Measurements from ENCODE around the gene ZC3H12A. TPM values are rescaled to one million over a fixed set of nuclear protein-coding genes. Genes with fewer than 3 reads are reported as not detected.
A peak's percentile ranks its signal among the peaks of the same experiment; 100 is the strongest.
"Not testable (repeated sequence)": the region's sequence is repeated elsewhere in the genome, so short reads cannot be mapped to it uniquely, and the experiment has no call there.

The ZC3H12A gene
- total RNA-seq, 2 donors from 2014 or later = 33.5 to 46.1 TPM

DNA sequence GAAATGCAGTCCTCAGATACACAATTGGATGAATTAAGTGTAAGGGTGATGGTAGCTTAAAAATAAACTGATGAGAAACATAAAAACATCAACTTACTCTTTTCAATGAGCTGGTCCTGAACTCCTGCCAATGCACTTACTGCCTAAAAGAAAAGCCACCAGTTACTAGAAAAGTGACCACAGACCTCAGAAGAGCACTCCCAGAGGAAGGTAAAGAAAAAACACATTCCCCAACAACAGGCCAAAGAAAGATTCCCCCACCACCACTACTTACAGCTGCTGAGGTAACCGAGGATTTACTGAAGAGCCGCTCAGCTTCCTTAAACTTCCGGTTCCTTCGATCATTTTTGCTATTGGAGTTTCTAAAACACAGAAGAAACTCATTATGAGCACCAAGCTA is 34.8 kb downstream of the ZC3H12A start:
- Mint-ChIP-seq H3K27ac (peak overlapping the region; percentile 85), H3K4me3 (peak overlapping the region; percentile 20 to 30), H3K4me1 (ENCODE audit: low read depth) (peaks cover 62% of the 10 kb centered on the region), H3K9me3 (no peaks in the 10 kb centered on the region), H3K36me3 (ENCODE audit: insufficient read depth in 2 of 2) (peaks cover 18 to 50% of the 10 kb centered on the region in 2 donors), H3K27me3 (ENCODE audit: low read depth) (no peaks in the 10 kb centered on the region)
- DNase-seq (no peak), ATAC-seq (replicated peaks in 1 of 2) (no peak)

DNA sequence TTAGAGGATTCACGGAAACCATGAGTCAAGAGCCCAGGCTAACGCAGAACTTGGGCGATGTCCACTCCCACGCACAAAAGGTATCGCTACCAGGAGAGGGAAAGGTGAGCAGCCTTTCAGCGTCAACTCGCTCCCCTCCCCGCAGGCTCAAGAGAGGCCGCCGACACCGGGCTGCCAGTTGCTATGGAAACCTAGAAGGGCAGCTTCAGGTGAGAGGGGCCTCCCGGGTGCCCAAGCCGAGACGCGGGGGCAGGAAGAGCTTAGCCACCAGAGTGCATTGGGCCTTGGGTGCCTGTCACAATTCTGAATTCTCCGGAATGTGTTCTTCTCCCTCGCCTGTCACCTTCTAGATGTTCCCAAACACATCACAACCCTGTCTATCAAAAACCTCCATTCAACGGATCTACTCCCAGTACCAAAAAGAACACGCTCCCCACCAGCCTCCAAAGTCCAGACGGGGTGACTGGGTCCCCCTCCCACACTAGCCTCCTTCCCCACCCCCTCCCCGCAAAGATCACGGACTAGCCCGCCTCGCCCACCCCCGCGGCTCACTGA is 39.5 kb downstream of the ZC3H12A start:
- Mint-ChIP-seq H3K4me1 (ENCODE audit: low read depth) (peaks cover 52% of the 10 kb centered on the region), H3K36me3 (ENCODE audit: insufficient read depth in 2 of 2) (peaks cover 7 to 24% of the 10 kb centered on the region in 2 donors), H3K27ac (peak overlapping the region; percentile 96), H3K4me3 (peak overlapping the region; percentile 97), H3K9me3 (no peaks in the 10 kb centered on the region), H3K27me3 (ENCODE audit: low read depth) (no peaks in the 10 kb centered on the region)
- peak; percentile 64 to 75 for DNase-seq
- peak; percentile 58 to 63 for ATAC-seq (replicated peaks in 1 of 2)

DNA sequence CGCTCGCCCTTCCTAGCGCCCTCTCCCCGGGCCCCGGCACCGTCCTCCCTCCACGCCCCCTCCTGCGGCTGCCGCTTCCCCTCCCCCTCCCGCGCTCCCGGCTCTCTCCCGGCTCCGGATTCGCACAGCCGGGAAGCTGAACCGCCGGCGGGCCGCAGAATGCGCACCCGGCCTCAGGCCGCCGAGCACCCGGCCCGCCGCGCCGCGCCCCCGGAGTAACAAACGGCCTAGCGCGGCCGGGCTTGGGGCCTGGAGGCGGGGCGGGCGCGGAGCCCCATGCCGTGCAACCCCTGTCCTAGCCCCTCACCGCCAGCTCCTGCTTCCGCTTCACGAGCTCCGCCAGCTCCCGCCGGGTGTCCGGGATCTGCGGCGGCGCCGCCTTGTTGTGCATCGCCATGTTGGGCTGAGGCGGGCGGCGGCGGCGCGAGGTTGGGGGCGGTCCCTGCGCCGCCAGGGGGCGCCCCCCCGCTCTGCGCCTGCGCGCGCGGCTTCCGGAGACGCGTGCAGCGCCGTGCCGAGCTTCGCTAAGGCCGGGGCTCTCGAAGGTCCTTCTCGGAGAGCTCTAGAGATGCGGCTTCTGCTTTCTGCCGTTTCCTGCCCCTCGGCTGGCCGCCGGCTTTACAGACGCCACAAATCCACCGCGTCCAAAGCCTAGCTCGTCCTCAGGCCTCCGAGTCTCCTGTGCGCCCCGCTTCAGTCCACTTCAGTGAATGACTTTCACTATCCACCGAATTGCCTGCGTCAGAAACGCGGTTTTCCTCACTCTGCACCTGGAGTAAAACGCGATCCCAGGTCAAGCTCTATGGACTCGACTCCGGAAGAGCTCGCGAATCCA is 40.2 kb downstream of the ZC3H12A start, which contains the start of gene MEAF6:
Gene MEAF6 (minus strand): TSS at position 417 of the 835 bp plus-strand sequence. CDS start 20 bp downstream, at position 397.
- Mint-ChIP-seq H3K27me3 (ENCODE audit: low read depth) (no peaks in the 10 kb centered on the region), H3K4me1 (ENCODE audit: low read depth) (peaks cover 52% of the 10 kb centered on the region), H3K36me3 (ENCODE audit: insufficient read depth in 2 of 2) (peaks cover 7 to 20% of the 10 kb centered on the region in 2 donors), H3K9me3 (no peaks in the 10 kb centered on the region), H3K4me3 (peak within 1 kb of the TSS; percentile 97), H3K27ac (peak within 1 kb of the TSS; percentile 96)
- DNase-seq = peak; percentile 87 to 91
- peak; percentile 91 to 93 for ATAC-seq (replicated peaks in 1 of 2)

DNA sequence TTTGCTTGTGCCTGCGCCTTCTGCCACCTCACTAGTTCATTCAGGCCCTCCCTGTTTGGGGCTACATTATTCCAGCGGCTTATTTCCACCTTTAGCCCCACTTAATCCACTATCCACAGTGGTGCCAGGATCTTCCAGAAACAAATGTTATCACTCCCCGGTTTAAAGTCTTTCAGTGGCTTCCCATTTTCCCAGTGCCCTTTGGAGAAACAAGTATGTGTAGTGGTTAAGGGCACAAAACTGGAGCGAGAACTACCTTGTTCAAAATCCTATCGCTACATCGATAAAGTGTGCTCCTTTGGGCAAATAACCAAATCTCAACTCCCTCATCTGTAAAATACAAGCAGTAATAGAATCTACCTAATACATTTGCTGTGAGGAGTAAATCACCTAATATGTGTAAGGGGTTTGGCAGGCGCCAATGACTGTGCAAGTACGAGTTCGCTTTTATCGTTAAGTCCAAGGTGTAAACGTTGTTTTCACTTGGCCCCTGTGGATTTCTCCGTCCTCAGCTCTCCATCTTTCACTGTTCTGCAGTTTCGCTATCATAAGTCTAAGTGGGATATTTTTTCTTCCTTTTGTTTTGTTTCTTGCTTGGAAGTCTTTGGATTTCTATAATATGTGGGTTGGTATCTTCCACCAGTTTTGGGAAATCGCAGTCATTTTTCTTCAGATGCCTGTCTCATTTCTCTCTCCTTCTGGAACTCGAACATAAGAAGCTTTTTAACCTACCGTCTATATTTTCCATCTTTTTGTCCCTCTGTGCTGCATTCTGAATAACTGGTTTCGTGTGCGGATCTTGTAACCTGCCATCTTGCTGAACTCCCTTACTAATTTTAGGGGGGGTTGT is 41.0 kb downstream of the ZC3H12A start:
- DNase-seq = no peak
- H3K27ac Mint-ChIP-seq = peak overlapping the region; percentile 96
- ATAC-seq (replicated peaks in 1 of 2) = no peak
- peaks cover 7 to 20% of the 10 kb centered on the region in 2 donors for H3K36me3 Mint-ChIP-seq (ENCODE audit: insufficient read depth in 2 of 2)
- H3K27me3 Mint-ChIP-seq (ENCODE audit: low read depth) = no peaks in the 10 kb centered on the region
- peaks cover 59% of the 10 kb centered on the region for H3K4me1 Mint-ChIP-seq (ENCODE audit: low read depth)
- peak overlapping the region; percentile 95 to 97 for H3K4me3 Mint-ChIP-seq
- no peaks in the 10 kb centered on the region for H3K9me3 Mint-ChIP-seq

DNA sequence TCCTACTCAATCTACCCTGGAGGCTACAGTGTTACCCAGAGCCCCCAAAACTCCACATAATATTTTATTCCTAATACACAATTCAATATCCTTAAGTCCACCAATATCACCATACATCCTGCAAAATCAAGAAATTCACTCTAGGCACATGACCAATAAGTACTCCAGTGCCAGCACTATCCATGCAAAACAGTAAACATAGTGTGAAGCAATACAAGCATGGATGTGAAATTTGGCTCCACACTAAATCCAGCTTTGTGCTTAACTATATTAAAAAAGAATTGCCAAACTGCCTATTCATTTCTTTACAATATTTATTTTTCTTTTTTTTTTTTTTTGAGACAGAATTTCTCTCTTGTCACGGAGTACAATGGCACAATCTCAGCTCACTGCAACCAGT is 43.2 kb downstream of the ZC3H12A start:
- Mint-ChIP-seq H3K27ac (no peak overlapping the region), H3K4me3 (no peak overlapping the region), H3K36me3 (ENCODE audit: insufficient read depth in 2 of 2) (peaks cover 5 to 12% of the 10 kb centered on the region in 2 donors), H3K27me3 (ENCODE audit: low read depth) (no peaks in the 10 kb centered on the region), H3K9me3 (no peaks in the 10 kb centered on the region), H3K4me1 (ENCODE audit: low read depth) (peaks cover 46% of the 10 kb centered on the region)
- ATAC-seq (replicated peaks in 1 of 2) (no peak), DNase-seq (no peak)

DNA sequence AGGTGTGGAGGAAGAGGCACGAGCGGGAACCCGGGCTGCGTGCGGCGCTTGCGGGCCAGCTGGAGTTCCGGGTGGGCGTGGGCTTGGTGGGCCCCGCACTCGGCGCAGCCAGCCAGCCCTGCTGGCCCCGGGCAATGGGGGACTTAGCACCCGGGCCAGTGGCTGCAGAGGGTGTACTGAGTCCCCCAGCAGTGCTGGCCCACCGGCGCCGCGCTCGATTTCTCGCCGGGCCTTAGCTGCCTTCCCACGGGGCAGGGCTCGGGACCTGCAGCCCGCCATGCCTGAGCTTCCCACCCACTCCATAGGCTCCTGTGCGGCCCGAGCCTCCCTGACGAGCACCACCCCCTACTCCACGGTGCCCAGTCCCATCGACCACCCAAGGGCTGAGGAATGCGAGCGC is 43.9 kb downstream of the ZC3H12A start:
- not testable (repeated sequence) for DNase-seq; H3K27me3 Mint-ChIP-seq (ENCODE audit: low read depth); H3K9me3 Mint-ChIP-seq; H3K27ac Mint-ChIP-seq; ATAC-seq (replicated peaks in 1 of 2)
- H3K4me3 Mint-ChIP-seq = peak overlapping the region in 1 of 2 donors; percentile 90
- H3K4me1 Mint-ChIP-seq (ENCODE audit: low read depth) = peaks cover 39% of the 10 kb centered on the region
- H3K36me3 Mint-ChIP-seq (ENCODE audit: insufficient read depth in 2 of 2) = peaks cover 5 to 12% of the 10 kb centered on the region in 2 donors

DNA sequence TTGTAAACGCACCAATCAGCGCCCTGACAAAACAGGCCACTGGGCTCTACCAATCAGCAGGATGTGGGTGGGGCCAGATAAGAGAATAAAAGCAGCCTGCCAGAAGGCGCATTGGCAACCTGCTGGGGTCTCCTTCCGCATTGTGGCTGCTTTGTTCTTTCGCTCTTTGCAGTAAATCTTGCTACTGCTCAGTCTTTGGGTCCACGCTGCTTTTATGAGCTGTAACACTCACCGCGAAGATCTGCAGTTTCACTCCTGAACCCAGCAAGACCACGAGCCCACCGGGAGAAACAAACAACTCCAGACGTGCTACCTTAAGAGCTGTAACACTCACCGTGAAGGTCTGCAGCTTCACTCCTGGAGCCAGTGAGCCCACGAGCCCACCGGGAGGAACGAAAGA is 44.5 kb downstream of the ZC3H12A start:
- DNase-seq = peak; percentile 65 to 69
- H3K27me3 Mint-ChIP-seq (ENCODE audit: low read depth); ATAC-seq (replicated peaks in 1 of 2); H3K9me3 Mint-ChIP-seq; H3K36me3 Mint-ChIP-seq (ENCODE audit: insufficient read depth in 2 of 2): not testable (repeated sequence)
- Mint-ChIP-seq H3K27ac (peak overlapping the region; percentile 71), H3K4me3 (peak overlapping the region; percentile 87 to 90), H3K4me1 (ENCODE audit: low read depth) (peaks cover 33% of the 10 kb centered on the region)

DNA sequence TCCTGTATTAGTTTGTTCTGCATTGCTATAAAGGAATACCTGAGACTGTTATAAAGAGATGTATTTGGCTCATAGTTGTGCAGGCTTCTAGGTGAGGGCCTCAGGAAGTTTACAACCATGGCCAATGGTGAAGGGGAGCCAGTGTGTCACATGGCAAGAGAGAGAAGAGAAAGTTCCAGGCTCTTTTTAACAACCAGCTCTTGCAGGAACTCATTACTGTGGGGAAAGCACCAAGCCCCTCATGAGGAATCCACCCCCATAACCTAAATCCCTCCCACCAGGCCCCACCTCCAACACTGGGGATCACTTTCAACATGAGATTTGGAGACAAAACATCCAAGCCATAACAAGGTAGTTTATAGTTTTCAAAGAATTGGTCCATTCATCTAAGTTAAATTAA is 45.2 kb downstream of the ZC3H12A start:
- H3K27ac Mint-ChIP-seq = no peak overlapping the region
- peak overlapping the region; percentile 87 to 90 for H3K4me3 Mint-ChIP-seq
- peak; percentile 13 to 23 for DNase-seq
- no peaks in the 10 kb centered on the region for H3K27me3 Mint-ChIP-seq (ENCODE audit: low read depth)
- ATAC-seq (replicated peaks in 1 of 2) = peak; percentile 19 to 29
- H3K4me1 Mint-ChIP-seq (ENCODE audit: low read depth) = peaks cover 31% of the 10 kb centered on the region
- H3K36me3 Mint-ChIP-seq (ENCODE audit: insufficient read depth in 2 of 2) = peaks cover 0 to 4% of the 10 kb centered on the region in 2 donors
- H3K9me3 Mint-ChIP-seq = no peaks in the 10 kb centered on the region

DNA sequence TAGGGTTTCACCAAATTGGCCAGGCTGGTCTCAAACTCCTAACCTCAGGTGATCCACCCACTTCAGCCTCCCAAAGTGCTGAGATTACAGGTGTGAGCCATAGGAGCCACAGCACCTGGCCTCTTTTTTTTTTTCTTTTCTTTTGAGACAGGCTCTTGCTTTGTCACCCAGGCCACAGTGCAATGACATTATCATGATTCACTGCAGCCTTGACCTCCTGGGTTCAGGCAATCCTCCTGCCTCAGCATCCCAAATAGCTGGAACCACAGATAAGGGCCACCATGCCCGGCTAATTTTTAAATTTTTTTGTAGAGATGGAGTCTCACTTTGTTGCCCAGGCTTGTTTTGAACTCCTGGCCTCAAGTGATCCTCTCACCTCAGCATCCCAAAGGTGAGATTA is 55.5 kb downstream of the ZC3H12A start:
- H3K27ac Mint-ChIP-seq; H3K27me3 Mint-ChIP-seq (ENCODE audit: low read depth); ATAC-seq (replicated peaks in 1 of 2); H3K4me3 Mint-ChIP-seq; H3K9me3 Mint-ChIP-seq; H3K4me1 Mint-ChIP-seq (ENCODE audit: low read depth); H3K36me3 Mint-ChIP-seq (ENCODE audit: insufficient read depth in 2 of 2); DNase-seq: not testable (repeated sequence)

DNA sequence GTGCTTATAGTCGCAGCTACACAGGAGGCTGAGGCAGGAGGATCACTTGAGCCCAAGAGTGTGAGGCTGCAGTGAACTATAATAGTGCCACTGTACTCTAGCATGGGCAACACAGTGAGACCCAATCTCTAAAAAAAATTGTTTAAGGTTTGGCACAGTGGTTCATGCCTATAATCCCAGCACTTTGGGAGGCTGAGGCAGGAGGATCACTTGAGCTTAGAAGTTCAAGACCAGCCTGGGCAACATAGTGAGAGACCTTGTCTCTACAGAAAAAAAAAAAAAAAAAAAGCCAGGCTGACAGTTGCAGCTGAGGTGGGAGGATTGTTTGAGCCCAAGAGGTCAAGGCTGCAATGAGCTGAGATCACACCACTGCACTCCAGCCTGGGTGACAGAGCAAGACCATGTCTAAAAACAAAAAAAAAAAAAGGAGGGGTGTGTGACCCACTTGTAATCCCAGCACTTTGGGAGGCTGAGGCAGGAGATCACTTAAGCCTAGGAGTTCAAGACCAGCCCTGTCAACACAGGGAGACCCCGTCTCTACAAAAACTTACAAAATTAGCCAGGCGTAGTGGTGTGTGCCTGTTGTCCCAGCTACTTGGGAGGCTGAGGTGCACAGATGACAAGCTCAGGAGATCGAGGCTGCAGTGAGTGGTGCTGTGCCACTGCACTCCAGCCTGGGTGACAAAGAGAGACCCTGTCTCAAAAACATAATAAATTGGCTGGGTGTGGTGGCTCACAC is 58.2 kb downstream of the ZC3H12A start:
- ATAC-seq (replicated peaks in 1 of 2); H3K4me3 Mint-ChIP-seq; DNase-seq; H3K27ac Mint-ChIP-seq; H3K27me3 Mint-ChIP-seq (ENCODE audit: low read depth); H3K9me3 Mint-ChIP-seq: not testable (repeated sequence)
- H3K36me3 Mint-ChIP-seq (ENCODE audit: insufficient read depth in 2 of 2) = peaks cover 4 to 19% of the 10 kb centered on the region in 2 donors
- peaks cover 19% of the 10 kb centered on the region for H3K4me1 Mint-ChIP-seq (ENCODE audit: low read depth)

DNA sequence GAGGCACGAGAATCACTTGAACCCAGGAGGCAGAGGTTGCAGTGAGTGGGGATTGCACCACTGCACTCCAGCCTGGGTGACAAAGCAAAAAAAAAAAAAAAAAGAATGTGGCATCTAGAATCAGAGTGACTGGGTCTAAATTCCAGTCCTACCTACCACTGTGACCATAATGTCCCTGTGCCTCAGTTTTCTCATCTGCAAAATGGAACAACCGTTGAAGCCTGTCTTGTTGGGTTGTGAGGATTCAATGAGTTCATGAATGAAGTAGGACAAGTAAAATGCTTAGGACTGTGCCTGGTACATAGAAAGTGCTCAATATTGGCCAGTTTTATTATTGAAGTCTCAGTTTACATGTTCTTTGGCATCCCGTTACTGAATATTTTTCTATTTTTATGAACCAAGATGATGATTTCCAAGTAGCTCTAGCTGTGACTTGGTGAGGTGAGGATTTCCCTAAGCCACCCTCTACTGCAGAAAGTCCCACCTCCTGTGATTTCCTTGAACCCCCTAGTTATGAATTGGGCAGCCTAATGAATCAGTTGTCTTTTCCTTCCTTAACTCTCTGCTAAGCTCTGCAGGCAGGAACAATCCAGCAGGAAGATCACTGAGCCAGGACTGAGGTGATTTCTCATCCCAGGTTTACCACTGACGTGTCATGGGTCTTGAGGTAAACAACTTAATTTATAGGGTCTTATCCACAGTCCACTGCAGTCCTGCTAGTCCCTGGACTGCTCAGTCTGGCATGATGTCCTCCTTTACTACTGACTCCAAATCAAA is 59.1 kb downstream of the ZC3H12A start:
- ATAC-seq (replicated peaks in 1 of 2) = no peak
- Mint-ChIP-seq H3K9me3 (no peaks in the 10 kb centered on the region), H3K36me3 (ENCODE audit: insufficient read depth in 2 of 2) (peaks cover 8 to 28% of the 10 kb centered on the region in 2 donors), H3K27ac (peak overlapping the region; percentile 34), H3K27me3 (ENCODE audit: low read depth) (no peaks in the 10 kb centered on the region), H3K4me1 (ENCODE audit: low read depth) (peaks cover 24% of the 10 kb centered on the region), H3K4me3 (no peak overlapping the region)
- DNase-seq = no peak
